Stimulated activated CD4-positive, alpha-beta T cell treated with anti-CD3 and anti-CD28 coated beads, Interleukin-4, amount 100 ng/mL, for 1 hour (primary cell): ENCODE data around the gene CCDC73.
"Not testable (repeated sequence)": the region's sequence is repeated elsewhere in the genome, so short reads cannot be mapped to it uniquely, and the experiment has no call there.

Source experiments
- DNase-seq: peaks from one replicate; pipeline ENCODE4 v3.0.0-alpha.2; 2020

The CCDC73 gene

GRCh38 chr11:32792948-32793475 is 1.4 kb downstream of the CCDC73 start:
- peak; percentile 65 for DNase-seq

DNA sequence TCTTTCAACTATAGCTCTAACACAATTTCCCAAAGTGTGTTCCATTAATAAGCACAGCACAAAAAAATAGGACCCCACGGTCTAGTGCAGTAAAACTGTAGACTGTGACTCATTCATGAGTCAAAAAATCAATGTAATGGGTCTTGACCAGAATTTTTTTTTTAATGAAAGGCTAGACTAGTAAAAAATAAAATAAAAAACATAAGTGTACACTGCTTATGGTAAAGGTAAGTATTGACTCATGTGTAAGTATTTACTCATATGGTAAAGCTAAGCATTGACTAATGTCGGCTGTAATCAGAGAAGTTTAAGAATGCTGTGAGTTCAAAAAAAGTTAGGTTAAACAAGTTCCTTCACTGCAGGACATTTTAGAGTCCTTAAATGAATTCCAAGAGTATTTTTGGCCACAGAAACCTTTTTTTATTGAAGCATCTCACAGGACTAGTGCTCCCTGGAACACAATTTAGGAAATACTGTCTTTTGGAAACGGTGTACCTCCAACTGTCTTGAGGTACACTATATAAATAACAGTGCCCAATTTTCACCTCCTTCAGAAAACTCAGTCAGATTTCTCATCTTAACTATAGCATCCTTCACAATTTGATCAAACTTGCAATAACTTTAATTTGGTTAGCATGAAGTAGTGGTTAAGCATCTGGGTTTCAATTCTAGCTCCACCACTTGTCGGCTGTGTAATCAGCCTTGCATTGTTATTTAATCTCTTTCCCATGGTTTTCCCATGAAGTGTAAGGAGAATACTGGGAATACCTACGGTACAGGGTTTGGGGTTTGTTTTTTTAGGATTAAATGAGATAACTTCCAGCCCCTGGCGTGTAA is 2.1 kb downstream of the CCDC73 start:
- DNase-seq: no peak

GRCh38 chr11:32790916-32791315 is 3.5 kb downstream of the CCDC73 start:
- DNase-seq: no peak

DNA sequence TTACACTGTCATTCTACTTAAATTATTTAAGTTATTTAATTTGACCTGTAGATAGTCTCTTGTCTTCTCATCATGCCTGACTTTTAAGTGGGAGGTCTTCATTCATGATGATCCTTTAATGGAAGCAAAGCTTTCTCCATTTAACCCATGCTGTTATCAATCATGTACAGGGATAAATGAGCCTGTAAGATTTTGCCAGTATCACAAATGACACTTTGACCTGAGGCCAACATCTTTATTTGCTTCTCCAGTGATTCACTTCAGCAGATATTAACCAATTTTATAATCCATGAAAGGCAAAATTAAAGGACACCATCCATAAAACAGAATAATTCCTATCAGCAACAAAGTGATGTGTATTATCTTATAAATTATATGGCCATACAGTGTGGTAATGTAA is 7.7 kb downstream of the CCDC73 start:
- DNase-seq: no peak

DNA sequence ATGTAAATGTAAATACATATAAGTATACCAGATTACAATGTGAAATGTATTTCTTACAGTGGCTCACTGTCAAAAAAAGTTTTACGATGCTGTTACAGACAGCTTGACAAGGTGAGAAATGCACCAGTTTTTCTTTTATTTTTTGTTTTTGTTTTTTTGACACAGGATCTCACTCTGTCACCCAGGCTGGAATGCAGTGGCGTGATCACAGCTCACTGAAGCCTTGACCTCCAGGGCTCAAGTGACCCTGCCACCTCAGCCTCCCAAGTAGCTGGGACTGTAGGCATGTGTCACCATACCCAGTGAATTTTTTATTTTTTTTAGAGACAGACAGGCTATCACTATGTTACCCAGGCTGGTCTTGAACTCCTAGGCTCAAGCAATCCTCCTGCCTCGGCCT is 9.2 kb downstream of the CCDC73 start:
- no peak for DNase-seq

DNA sequence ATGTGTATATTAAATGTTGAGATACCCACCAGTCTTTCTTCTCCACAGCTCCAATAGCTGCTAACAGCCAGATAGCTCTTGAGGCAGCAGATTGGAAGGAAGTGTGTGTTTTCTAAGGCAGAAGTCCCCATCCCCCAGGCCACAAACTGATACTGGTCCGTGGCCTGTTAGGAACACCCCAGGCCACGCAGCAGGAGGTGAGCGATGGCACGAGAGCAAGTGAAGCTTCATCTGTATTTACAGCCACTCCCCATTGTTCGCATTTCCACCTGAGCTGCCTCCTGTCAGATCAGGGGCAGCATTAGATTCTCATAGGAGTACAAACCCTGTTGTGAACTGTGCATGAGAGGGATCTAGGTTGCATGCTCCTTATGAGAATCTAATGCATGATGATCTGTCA is 12.7 kb downstream of the CCDC73 start:
- no peak for DNase-seq

- not testable (repeated sequence) for DNase-seq
Measured at GRCh38 chr11:32780839-32781238, 13.6 kb downstream of the CCDC73 start.

DNA sequence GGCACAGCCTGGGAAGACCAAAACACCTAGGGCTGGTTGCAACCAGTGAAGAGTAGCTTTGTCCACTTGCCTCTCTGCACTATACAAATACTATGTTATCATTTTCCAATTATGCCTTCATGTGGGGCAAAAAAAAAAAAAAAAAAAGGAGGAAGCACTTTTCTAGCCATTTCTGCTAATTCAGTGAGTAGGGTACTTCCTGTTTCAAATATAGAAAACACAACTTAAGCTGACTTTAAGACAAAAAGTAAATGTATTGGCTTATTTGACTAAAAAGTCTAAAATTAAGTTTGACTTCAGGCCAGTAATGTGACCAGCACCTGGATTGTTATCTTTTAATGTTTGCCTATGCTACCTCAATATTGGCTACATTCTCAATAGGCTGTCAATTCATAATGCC is 15.3 kb downstream of the CCDC73 start:
- DNase-seq: no peak

DNA sequence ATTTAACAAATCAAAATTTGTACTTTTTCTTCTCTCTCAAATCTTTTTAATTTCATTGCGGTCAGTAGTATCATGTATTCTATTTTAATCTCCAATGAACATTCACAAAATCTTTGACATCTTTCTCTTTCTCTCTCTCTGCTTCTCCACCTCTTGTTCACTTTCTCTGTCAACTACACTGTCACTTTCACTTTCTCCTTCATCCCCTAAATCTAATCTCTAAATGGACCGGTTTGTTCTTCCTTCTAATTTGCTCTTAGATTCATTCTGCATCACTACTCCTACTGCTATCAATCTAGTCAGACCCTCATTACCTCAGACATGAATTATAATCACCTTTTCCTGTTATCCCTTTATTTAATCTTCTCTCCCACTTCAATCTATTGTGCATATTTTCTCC is 18.6 kb downstream of the CCDC73 start:
- no peak for DNase-seq

- DNase-seq: no peak
Measured at GRCh38 chr11:32774081-32774480, 20.4 kb downstream of the CCDC73 start.

- no peak for DNase-seq
Measured at GRCh38 chr11:32772731-32773130, 21.7 kb downstream of the CCDC73 start.

DNA sequence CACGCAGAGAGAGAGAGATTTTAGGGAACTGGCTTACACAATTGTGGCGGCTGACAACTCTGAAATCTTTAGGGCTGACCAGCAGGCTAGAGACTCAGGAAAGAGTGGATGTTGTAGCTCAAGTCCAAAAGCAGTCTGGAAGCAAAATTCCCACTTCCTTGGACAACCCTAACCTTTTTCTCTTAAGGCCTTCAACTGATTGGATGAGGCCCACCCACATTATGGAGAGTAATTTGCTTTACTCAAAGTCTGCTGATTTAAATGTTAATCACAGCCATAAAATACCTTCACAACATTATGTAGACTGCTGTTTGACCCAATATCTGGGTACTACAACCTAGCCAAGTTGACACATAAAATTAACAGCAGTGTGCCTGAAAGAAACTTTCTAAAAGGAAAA is 32.7 kb downstream of the CCDC73 start:
- DNase-seq: not testable (repeated sequence)

- DNase-seq: no peak
Measured at GRCh38 chr11:32758291-32758690, 36.2 kb downstream of the CCDC73 start.

DNA sequence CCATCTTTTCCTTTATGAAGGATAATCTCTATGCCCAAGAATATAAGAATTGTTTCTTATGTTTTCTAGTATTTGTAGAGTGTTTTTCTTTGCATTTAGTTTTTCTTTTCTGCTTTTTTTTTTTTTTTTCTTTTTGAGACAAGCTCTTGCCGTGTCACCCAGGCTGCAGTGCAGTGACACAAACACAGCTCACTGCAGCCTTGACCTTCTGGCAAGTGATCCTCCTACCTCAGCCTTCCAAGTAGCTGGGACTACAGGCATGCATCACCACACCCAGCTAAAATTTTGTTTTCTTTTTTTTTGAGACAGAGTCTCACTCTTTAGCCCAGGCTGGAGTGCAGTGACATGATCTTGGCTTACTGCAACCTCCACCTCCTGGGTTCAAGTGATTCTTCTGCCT is 41.3 kb downstream of the CCDC73 start:
- DNase-seq: not testable (repeated sequence)

DNA sequence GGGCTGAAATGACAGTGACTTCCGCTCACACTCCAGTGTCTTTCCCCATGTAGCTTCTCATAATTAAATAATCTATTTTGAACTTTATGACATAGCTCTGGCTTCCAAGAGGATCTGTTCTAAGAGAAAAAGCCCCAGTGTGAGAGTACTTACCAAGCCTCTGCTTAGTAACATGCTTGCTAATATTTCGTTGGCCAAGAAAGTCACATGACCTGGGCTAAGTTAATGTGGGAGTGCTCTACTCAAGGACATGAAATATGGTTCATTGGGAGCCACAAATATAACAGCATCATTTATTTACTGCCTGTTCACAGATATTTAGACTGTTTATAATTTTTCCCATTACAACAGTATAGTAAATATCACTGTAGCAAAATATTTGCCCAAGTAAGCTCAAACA is 42.5 kb downstream of the CCDC73 start:
- no peak for DNase-seq

DNA sequence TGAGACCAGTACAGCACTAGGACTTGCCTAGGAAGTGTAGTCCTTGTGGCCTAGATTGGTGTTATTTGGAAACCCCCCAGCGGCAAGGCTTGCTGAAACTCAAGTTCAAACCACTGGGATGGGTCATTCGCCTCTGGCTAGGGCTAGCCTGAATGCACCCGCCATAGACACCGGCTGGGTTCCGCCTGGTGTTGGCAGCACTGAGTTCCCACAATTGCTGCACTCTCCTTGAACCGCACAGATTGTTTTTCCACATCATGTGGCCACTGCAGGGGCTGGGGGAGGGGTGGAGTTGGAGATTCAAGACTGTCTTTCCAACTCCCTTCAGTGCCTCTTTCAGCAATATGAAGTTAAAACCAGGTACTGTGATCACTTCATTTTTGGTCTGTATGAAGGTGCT is 43.1 kb downstream of the CCDC73 start:
- no peak for DNase-seq

DNA sequence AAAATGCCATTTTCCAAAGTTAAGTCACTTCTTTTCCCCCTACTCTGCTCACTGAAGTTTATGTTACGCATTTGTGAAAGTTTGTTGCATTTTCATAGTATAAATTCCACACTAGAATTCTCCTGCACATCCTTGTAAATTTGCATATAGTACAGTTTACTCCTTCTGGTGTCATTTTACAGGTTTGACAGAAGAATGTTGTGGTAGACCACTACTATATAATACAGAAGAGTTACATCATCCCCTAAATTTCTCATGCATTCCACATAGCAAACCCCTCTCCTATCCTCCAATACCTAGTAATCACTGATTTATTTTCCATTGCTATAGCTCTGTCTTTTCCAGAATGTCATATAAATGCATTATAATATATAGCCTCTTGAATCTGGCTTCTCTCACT is 64.5 kb downstream of the CCDC73 start:
- DNase-seq: no peak

DNA sequence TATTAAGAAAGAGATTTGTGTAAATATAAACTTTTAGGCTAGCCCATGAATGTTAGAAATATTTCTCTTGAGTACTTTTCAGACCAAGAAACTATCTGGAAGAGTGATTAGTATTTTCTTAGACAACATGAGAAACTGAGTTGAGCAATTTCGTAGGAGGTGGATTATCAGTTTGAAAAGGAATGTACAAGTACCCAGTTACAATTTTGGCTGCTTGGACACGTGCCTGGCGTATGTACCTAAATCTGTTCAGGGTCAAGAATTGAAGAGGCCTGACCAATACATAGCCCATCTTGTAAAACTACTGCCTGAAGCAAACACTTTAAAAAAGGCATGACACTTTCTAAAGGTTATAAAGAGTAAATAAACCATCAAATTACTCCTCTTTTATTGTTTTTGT is 71.1 kb downstream of the CCDC73 start:
- DNase-seq: no peak

GRCh38 chr11:32722255-32722654 is 72.2 kb downstream of the CCDC73 start:
- no peak for DNase-seq

DNA sequence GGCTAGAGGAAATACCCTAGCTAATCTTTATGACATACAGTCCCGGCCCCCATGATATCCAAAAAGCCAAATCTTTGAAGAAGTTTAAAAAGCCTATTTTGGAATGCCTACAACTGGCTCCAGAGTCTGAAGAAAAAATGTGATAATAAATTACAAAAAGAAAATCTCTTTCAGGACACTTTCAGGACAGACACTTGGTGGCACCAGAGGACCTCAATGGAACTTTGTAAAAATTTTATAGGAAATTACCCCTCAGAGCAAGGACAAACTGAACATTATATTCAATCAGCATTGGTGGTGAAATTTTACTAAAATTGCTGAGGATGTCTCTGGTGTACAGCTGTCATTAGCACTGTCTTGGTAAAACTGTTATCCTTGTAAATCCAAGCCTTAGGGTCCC is 81.0 kb downstream of the CCDC73 start:
- no peak for DNase-seq

GRCh38 chr11:32708978-32709377 is 85.5 kb downstream of the CCDC73 start:
- DNase-seq: not testable (repeated sequence)

DNA sequence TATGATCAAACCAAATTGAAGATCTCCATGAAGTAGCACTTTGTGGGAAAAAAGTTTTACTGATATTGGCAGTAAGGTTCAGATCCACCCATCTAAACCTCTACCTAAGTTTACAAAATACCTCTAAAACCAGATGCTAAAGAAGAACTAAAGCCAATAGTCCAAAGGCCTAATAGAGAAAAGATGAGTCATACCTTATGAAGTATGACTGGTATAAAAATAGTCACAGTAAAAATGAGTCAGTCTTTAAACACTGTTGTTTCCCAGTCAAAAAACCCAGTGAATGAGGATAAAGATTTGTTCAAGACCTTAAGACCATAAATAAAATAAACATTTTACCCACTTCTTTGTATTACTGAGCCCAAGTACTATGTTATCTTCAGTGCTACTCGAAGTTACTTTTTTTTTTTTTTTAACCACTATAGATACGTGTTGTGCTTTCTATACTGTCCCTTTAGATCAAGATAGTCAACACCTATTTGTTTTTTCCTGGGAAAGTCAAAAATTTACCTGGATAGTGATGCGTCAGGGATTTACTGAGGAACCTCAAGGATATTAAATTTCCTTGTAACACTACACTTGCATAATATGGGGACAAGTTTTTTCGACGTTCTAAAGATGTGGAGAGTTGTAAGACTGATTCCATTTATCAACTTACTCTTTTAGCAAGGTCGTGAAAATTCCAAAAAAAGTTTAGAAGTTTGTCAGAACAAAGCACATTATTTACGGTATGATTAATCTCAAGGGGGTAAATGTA is 87.3 kb downstream of the CCDC73 start:
- no peak for DNase-seq

DNA sequence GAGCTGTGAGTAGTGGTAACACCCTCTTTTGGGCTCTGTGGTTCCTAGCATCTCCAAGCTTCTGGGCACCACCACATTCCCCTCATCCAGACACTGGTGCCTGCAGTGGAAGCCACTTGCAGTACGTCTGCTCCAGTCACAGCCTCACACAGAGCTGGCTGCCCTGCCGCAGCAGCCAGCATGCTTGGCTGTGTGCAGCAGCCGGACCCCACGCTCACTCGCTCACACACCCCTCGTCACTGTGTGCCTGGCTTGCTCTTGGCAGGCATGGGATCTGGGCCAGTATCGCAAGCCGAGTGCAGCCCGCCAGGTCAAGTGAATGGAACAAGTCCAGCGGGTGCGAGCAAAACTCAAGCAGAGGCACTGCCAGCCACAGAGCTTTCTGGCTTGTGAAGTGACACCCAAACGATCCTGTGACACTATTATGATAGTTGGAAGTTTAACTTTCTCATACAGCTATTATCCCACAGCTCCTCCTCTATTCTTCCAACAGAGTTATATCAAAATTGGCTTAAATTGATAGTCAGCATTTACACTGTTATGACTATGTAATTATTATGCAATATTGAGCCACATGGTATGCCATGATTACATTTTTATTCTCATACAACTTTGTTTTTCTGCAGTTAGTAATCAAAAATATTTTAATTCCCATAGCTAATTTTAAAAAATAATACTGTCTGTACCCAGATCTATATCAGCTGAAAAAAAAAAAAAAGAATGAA is 89.0 kb downstream of the CCDC73 start:
- no peak for DNase-seq
